WTC11 (cell line): ENCODE measurements around the gene KLHL20. TPM values are rescaled to one million over a fixed set of nuclear protein-coding genes. Genes with fewer than 3 reads are reported as not detected.

ENCODE experiments used
- ATAC-seq: fragments of 200-7000 bp; cut with Tn5 transposase; 2 replicates; pipeline ENCODE4 v1.10.0; 2021; ENCODE audit warnings: mild to moderate bottlenecking, moderate library complexity
- Bru-seq: library from RNA; stranded (reverse); fragments of 400-500 nt; gene quantifications from one replicate; lab custom pipeline; 2021; lab: Mats Ljungman, UMichigan
- CTCF ChIA-PET: fragments of 300-600 bp; sonication (Branson Sonifier 250); formaldehyde crosslinking; loops from one replicate; lab custom pipeline; 2021; ENCODE audit warnings: antibody characterized with exemption; lab: Charles Lee
- POLR2A ChIA-PET: fragments of 350-600 bp; sonication (Branson Sonifier 250); formaldehyde crosslinking; loops from one replicate; lab custom pipeline; 2021; ENCODE audit warnings: antibody characterized with exemption; lab: Charles Lee
- DNase-seq: peaks from one replicate; pipeline ENCODE4 v3.0.0; 2021; ENCODE audit warnings: low spot score
- H3K27ac Mint-ChIP-seq: 2 replicates; pipeline ENCODE4 v1.8.0; 2021; ENCODE audit warnings: mixed read lengths
- H3K27me3 Mint-ChIP-seq: 2 replicates; pipeline ENCODE4 v1.8.0; 2021; ENCODE audit warnings: low read depth, mild to moderate bottlenecking, moderate library complexity, mixed read lengths
- H3K36me3 Mint-ChIP-seq: 2 replicates; pipeline ENCODE4 v1.8.0; 2021; ENCODE audit warnings: mixed read lengths
- H3K4me1 Mint-ChIP-seq: 2 replicates; pipeline ENCODE4 v1.8.0; 2022; ENCODE audit warnings: mixed read lengths
- H3K4me3 Mint-ChIP-seq: 2 replicates; pipeline ENCODE4 v1.8.0; 2021; ENCODE audit warnings: mild to moderate bottlenecking, moderate library complexity, mixed read lengths
- H3K9me3 Mint-ChIP-seq: 2 replicates; pipeline ENCODE4 v1.8.0; 2021; ENCODE audit warnings: mixed read lengths
- ATF3 ChIP-seq: sonication (generic); formaldehyde crosslinking; conservative IDR thresholded peaks from 2 replicates; pipeline ENCODE4 v1.8.1; 2022; ENCODE audit warnings: mild to moderate bottlenecking, missing genetic modification reagents
- CREM ChIP-seq: sonication (generic); formaldehyde crosslinking; IDR thresholded peaks from 2 replicates; pipeline ENCODE4 v1.8.1; 2022; ENCODE audit warnings: mild to moderate bottlenecking, missing genetic modification reagents, moderate library complexity
- ETV6 ChIP-seq: sonication (generic); formaldehyde crosslinking; IDR thresholded peaks from 2 replicates; pipeline ENCODE4 v1.8.1; 2022; ENCODE audit warnings: mild to moderate bottlenecking, missing genetic modification reagents
- FOXJ3 ChIP-seq: sonication (generic); formaldehyde crosslinking; IDR thresholded peaks from 2 replicates; pipeline ENCODE4 v1.9.0; 2021; ENCODE audit warnings: missing genetic modification reagents, mild to moderate bottlenecking, borderline replicate concordance
- FOXK1 ChIP-seq: sonication (generic); formaldehyde crosslinking; IDR thresholded peaks from 2 replicates; pipeline ENCODE4 v1.8.0; 2022; ENCODE audit warnings: mild to moderate bottlenecking, moderate library complexity, missing genetic modification reagents
- FOXP1 ChIP-seq: sonication (generic); formaldehyde crosslinking; IDR thresholded peaks from 2 replicates; pipeline ENCODE4 v1.8.0; 2022; ENCODE audit warnings: missing genetic modification reagents, mild to moderate bottlenecking, moderate library complexity, borderline replicate concordance
- GABPB1 ChIP-seq: sonication (generic); formaldehyde crosslinking; IDR thresholded peaks from 2 replicates; pipeline ENCODE4 v1.8.1; 2023; ENCODE audit warnings: mild to moderate bottlenecking, missing genetic modification reagents
- GTF2I ChIP-seq: fragments of 250-450 bp; sonication (Bioruptor Pico); conservative IDR thresholded peaks from 2 replicates; pipeline ENCODE4 v1.4.0; 2021; ENCODE audit warnings: mild to moderate bottlenecking
- KAT7 ChIP-seq: sonication (generic); formaldehyde crosslinking; IDR thresholded peaks from 2 replicates; pipeline ENCODE4 v1.8.1; 2023; ENCODE audit warnings: missing genetic modification reagents, mild to moderate bottlenecking, borderline replicate concordance
- MYBL2 ChIP-seq: sonication (generic); formaldehyde crosslinking; IDR thresholded peaks from 2 replicates; pipeline ENCODE4 v1.8.1; 2023; ENCODE audit warnings: mild to moderate bottlenecking, moderate library complexity, missing genetic modification reagents
- NFYB ChIP-seq: sonication (generic); formaldehyde crosslinking; conservative IDR thresholded peaks from 2 replicates; pipeline ENCODE4 v1.8.0; 2022; ENCODE audit warnings: low read depth, missing genetic modification reagents
- SP1 ChIP-seq: sonication (generic); formaldehyde crosslinking; conservative IDR thresholded peaks from 2 replicates; pipeline ENCODE4 v1.8.1; 2022; ENCODE audit warnings: missing genetic modification reagents
- TEAD1 ChIP-seq: sonication (generic); formaldehyde crosslinking; IDR thresholded peaks from 2 replicates; pipeline ENCODE4 v1.8.0; 2022; ENCODE audit warnings: mild to moderate bottlenecking, missing genetic modification reagents
- ZNF263 ChIP-seq: sonication (generic); formaldehyde crosslinking; IDR thresholded peaks from 2 replicates; pipeline ENCODE4 v1.8.1; 2022; ENCODE audit warnings: low read depth, mild to moderate bottlenecking, moderate library complexity, missing genetic modification reagents
- ZNF317 ChIP-seq: sonication (generic); formaldehyde crosslinking; IDR thresholded peaks from 2 replicates; pipeline ENCODE4 v1.8.1; 2023; ENCODE audit warnings: low read depth, mild to moderate bottlenecking, moderate library complexity, missing genetic modification reagents, borderline replicate concordance
- long read RNA-seq, 3 experiments: library from RNA in 1 of 3; library from capped mRNA in 1 of 3; library from polyadenylated mRNA in 1 of 3; unstranded in 2 of 3; stranded (forward) in 1 of 3; transcript quantifications; one replicate each; pipeline ENCODE4 v2.0.0, GENCODE V29; 2021
- total RNA-seq: library from RNA; stranded (reverse); gene quantifications from 3 replicates; pipeline ENCODE4 v1.2.3, GENCODE V29; 2021
- TF ChIP-seq, protein P1 (sequence below): fragments of 250-450 bp; sonication (Bioruptor Pico); IDR thresholded peaks from 2 replicates; pipeline ENCODE4 v1.9.0; 2021; ENCODE audit warnings: mild to moderate bottlenecking, borderline replicate concordance
- TF ChIP-seq, protein P2 (sequence below): sonication (generic); formaldehyde crosslinking; IDR thresholded peaks from 2 replicates; pipeline ENCODE4 v1.8.0; 2023; ENCODE audit warnings: missing genetic modification reagents, mild to moderate bottlenecking, borderline replicate concordance
- TF ChIP-seq, protein P3 (sequence below): fragments of 250-450 bp; sonication (Bioruptor Pico); IDR thresholded peaks from 2 replicates; pipeline ENCODE4 v1.8.0; 2021; ENCODE audit warnings: mild to moderate bottlenecking
- TF ChIP-seq, protein P4 (sequence below): sonication (generic); formaldehyde crosslinking; IDR thresholded peaks from 2 replicates; pipeline ENCODE4 v1.8.1; 2022; ENCODE audit warnings: low read depth, missing genetic modification reagents, borderline replicate concordance

The KLHL20 gene, protein sequence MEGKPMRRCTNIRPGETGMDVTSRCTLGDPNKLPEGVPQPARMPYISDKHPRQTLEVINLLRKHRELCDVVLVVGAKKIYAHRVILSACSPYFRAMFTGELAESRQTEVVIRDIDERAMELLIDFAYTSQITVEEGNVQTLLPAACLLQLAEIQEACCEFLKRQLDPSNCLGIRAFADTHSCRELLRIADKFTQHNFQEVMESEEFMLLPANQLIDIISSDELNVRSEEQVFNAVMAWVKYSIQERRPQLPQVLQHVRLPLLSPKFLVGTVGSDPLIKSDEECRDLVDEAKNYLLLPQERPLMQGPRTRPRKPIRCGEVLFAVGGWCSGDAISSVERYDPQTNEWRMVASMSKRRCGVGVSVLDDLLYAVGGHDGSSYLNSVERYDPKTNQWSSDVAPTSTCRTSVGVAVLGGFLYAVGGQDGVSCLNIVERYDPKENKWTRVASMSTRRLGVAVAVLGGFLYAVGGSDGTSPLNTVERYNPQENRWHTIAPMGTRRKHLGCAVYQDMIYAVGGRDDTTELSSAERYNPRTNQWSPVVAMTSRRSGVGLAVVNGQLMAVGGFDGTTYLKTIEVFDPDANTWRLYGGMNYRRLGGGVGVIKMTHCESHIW
- total RNA-seq (10.4 to 12.5 TPM (median 12.1 TPM) in 3 replicates), Bru-seq, nascent RNA (percentile 70 among the genes with signal in this experiment)
- long read RNA-seq, experiment 1, transcript KLHL20-201 (12 exons, 3,421 nt) = major isoform, 24 of 61 reads
- long read RNA-seq, experiment 1, partial matches to known transcripts = 18 of 61 reads
- long read RNA-seq, experiment 1, other reads (novel, unspliced or antisense) = 18 of 61 reads
- long read RNA-seq, experiment 2, partial matches to known transcripts = 3 of 15 reads
- long read RNA-seq, experiment 2, other reads (novel, unspliced or antisense) = 7 of 15 reads
- long read RNA-seq, experiment 3, transcript KLHL20-201 (12 exons, 3,421 nt) = major isoform, 7 of 14 reads
- long read RNA-seq, experiment 3, partial matches to known transcripts = 4 of 14 reads
- long read RNA-seq, experiment 3, other reads (novel, unspliced or antisense) = 3 of 14 reads

GRCh38 chr1:173714759-173715537, at the start of gene KLHL20:
KLHL20 (plus strand) TSS chr1:173714981; CDS start chr1:173716044, 1,063 bp downstream.
- peak within 1 kb of the TSS; percentile 96 for H3K27ac Mint-ChIP-seq
- TF ChIP-seq NFYB (CRISPR knock-in tag) (no peak), FOXP1 (CRISPR knock-in tag) (peak; percentile 70; the same call in 1 of the 2 replicates), SP1 (peak; percentile 76), MYBL2 (CRISPR knock-in tag) (peak; percentile 57; the same call in 1 of the 2 replicates), ETV6 (CRISPR knock-in tag) (0 out of 2 replicates have a peak, but pooled peaks have one; percentile 62), FOXJ3 (no peak), KAT7 (peak; percentile 60; the same call in 1 of the 2 replicates), FOXK1 (CRISPR knock-in tag) (peak; percentile 72; the same call in 1 of the 2 replicates), CREM (peak; percentile 56; the same call in 1 of the 2 replicates), TEAD1 (CRISPR knock-in tag) (peak; percentile 42; the same call in 1 of the 2 replicates), ATF3 (CRISPR knock-in tag) (no peak), ZNF317 (CRISPR knock-in tag) (peak; percentile 68; the same call in 1 of the 2 replicates), GABPB1 (peak; percentile 74), GTF2I (CRISPR knock-in tag) (0 out of 2 replicates have a peak, but pooled peaks have one; percentile 6), ZNF263 (CRISPR knock-in tag) (no peak)
- TF ChIP-seq, protein P1, sequence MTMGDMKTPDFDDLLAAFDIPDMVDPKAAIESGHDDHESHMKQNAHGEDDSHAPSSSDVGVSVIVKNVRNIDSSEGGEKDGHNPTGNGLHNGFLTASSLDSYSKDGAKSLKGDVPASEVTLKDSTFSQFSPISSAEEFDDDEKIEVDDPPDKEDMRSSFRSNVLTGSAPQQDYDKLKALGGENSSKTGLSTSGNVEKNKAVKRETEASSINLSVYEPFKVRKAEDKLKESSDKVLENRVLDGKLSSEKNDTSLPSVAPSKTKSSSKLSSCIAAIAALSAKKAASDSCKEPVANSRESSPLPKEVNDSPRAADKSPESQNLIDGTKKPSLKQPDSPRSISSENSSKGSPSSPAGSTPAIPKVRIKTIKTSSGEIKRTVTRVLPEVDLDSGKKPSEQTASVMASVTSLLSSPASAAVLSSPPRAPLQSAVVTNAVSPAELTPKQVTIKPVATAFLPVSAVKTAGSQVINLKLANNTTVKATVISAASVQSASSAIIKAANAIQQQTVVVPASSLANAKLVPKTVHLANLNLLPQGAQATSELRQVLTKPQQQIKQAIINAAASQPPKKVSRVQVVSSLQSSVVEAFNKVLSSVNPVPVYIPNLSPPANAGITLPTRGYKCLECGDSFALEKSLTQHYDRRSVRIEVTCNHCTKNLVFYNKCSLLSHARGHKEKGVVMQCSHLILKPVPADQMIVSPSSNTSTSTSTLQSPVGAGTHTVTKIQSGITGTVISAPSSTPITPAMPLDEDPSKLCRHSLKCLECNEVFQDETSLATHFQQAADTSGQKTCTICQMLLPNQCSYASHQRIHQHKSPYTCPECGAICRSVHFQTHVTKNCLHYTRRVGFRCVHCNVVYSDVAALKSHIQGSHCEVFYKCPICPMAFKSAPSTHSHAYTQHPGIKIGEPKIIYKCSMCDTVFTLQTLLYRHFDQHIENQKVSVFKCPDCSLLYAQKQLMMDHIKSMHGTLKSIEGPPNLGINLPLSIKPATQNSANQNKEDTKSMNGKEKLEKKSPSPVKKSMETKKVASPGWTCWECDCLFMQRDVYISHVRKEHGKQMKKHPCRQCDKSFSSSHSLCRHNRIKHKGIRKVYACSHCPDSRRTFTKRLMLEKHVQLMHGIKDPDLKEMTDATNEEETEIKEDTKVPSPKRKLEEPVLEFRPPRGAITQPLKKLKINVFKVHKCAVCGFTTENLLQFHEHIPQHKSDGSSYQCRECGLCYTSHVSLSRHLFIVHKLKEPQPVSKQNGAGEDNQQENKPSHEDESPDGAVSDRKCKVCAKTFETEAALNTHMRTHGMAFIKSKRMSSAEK (CRISPR knock-in tag) = peak; percentile 56; the same call in 1 of the 2 replicates
- TF ChIP-seq, protein P2, sequence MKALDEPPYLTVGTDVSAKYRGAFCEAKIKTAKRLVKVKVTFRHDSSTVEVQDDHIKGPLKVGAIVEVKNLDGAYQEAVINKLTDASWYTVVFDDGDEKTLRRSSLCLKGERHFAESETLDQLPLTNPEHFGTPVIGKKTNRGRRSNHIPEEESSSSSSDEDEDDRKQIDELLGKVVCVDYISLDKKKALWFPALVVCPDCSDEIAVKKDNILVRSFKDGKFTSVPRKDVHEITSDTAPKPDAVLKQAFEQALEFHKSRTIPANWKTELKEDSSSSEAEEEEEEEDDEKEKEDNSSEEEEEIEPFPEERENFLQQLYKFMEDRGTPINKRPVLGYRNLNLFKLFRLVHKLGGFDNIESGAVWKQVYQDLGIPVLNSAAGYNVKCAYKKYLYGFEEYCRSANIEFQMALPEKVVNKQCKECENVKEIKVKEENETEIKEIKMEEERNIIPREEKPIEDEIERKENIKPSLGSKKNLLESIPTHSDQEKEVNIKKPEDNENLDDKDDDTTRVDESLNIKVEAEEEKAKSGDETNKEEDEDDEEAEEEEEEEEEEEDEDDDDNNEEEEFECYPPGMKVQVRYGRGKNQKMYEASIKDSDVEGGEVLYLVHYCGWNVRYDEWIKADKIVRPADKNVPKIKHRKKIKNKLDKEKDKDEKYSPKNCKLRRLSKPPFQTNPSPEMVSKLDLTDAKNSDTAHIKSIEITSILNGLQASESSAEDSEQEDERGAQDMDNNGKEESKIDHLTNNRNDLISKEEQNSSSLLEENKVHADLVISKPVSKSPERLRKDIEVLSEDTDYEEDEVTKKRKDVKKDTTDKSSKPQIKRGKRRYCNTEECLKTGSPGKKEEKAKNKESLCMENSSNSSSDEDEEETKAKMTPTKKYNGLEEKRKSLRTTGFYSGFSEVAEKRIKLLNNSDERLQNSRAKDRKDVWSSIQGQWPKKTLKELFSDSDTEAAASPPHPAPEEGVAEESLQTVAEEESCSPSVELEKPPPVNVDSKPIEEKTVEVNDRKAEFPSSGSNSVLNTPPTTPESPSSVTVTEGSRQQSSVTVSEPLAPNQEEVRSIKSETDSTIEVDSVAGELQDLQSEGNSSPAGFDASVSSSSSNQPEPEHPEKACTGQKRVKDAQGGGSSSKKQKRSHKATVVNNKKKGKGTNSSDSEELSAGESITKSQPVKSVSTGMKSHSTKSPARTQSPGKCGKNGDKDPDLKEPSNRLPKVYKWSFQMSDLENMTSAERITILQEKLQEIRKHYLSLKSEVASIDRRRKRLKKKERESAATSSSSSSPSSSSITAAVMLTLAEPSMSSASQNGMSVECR = 0 out of 2 replicates have a peak, but pooled peaks have one; percentile 75
- TF ChIP-seq, protein P3, sequence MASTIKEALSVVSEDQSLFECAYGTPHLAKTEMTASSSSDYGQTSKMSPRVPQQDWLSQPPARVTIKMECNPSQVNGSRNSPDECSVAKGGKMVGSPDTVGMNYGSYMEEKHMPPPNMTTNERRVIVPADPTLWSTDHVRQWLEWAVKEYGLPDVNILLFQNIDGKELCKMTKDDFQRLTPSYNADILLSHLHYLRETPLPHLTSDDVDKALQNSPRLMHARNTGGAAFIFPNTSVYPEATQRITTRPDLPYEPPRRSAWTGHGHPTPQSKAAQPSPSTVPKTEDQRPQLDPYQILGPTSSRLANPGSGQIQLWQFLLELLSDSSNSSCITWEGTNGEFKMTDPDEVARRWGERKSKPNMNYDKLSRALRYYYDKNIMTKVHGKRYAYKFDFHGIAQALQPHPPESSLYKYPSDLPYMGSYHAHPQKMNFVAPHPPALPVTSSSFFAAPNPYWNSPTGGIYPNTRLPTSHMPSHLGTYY (CRISPR knock-in tag) = peak; percentile 86
- TF ChIP-seq, protein P4, sequence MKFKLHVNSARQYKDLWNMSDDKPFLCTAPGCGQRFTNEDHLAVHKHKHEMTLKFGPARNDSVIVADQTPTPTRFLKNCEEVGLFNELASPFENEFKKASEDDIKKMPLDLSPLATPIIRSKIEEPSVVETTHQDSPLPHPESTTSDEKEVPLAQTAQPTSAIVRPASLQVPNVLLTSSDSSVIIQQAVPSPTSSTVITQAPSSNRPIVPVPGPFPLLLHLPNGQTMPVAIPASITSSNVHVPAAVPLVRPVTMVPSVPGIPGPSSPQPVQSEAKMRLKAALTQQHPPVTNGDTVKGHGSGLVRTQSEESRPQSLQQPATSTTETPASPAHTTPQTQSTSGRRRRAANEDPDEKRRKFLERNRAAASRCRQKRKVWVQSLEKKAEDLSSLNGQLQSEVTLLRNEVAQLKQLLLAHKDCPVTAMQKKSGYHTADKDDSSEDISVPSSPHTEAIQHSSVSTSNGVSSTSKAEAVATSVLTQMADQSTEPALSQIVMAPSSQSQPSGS (CRISPR knock-in tag) = no peak

More at GRCh38 chr1:173714759-173715537, at the start of gene KLHL20:
- DNase-seq (peak; percentile 74), ATAC-seq (peak; percentile 97)
- Mint-ChIP-seq H3K27me3 (peaks cover 40% of the 10 kb centered on the region), H3K4me1 (peaks cover 14% of the 10 kb centered on the region), H3K36me3 (peaks cover 2% of the 10 kb centered on the region; the same call in 1 of the 2 replicates), H3K4me3 (peak within 1 kb of the TSS; percentile 99), H3K9me3 (peaks cover 3% of the 10 kb centered on the region; the same call in 1 of the 2 replicates)
- ChIA-PET CTCF (interaction anchor here (1.0 to 1.5 kb wide), 2 partner anchors 134 to 285 kb away, joined by 3 to 6 read pairs; no protein-coding TSS in a partner anchor), POLR2A (interaction anchor here (0.6 to 1.1 kb wide), 7 partner anchors 49 to 308 kb away, joined by 3 to 4 read pairs (median 4); partner anchors contain the start of genes DARS2, GAS5, PRDX6 and RC3H1)
